Natural killer cell (primary cell): ENCODE measurements around the gene KCNQ2. TPM values are rescaled to one million over a fixed set of nuclear protein-coding genes. Genes with fewer than 3 reads are reported as not detected.

Experiments used
- ATAC-seq, 3 donors: fragments of 150-1000 bp in 2 of 3; fragments of 200-7000 bp in 1 of 3; cut with Tn5 transposase; 1 replicate in 1 of 3; 2 replicates in 2 of 3; pipeline ENCODE4 v1.10.0; 2021; ENCODE audit warnings: mild to moderate bottlenecking in 2 of 3, moderate library complexity in 2 of 3
- DNase-seq, 2 donors: peaks; one replicate each; pipeline versions ENCODE4 v3.0.0 to v3.0.0-alpha.2; 2013 to 2021; ENCODE audit warnings: mixed read lengths in 1 of 2
- H3K27ac ChIP-seq: one replicate; pipeline ENCODE4 v1.5.1; 2013; ENCODE audit warnings: mild to moderate bottlenecking, low read length
- H3K27me3 ChIP-seq: one replicate; pipeline ENCODE4 v1.6.1; 2013; ENCODE audit warnings: low read length; ENCODE audit not compliant: control insufficient read depth, insufficient read depth
- H3K36me3 ChIP-seq: one replicate; pipeline ENCODE4 v1.6.1; 2013; ENCODE audit warnings: low read length; ENCODE audit not compliant: control insufficient read depth, insufficient read depth
- H3K4me1 ChIP-seq: one replicate; pipeline ENCODE4 v1.6.1; 2013; ENCODE audit warnings: low read length; ENCODE audit not compliant: control insufficient read depth, insufficient read depth
- H3K4me3 ChIP-seq: one replicate; pipeline ENCODE4 v1.5.1; 2013; ENCODE audit warnings: low read length
- H3K9me3 ChIP-seq: one replicate; pipeline ENCODE4 v1.6.1; 2013; ENCODE audit warnings: low read length; ENCODE audit not compliant: control insufficient read depth, insufficient read depth
- H3K27ac Mint-ChIP-seq, 2 donors: one replicate each; pipeline ENCODE4 v1.8.0; 2022; ENCODE audit warnings: mild to moderate bottlenecking in 2 of 2, mixed read lengths in 2 of 2, moderate library complexity in 1 of 2
- H3K27me3 Mint-ChIP-seq, 2 donors: one replicate each; pipeline ENCODE4 v1.8.0; 2022; ENCODE audit warnings: low read depth in 2 of 2, mixed read lengths in 2 of 2
- H3K36me3 Mint-ChIP-seq: one replicate; pipeline ENCODE4 v1.8.0; 2022; ENCODE audit warnings: mixed read lengths
- H3K4me1 Mint-ChIP-seq, 2 donors: one replicate each; pipeline ENCODE4 v1.8.0; 2022; ENCODE audit warnings: mixed read lengths in 2 of 2
- H3K4me3 Mint-ChIP-seq: one replicate; pipeline ENCODE4 v1.8.0; 2022; ENCODE audit warnings: mild to moderate bottlenecking, moderate library complexity, mixed read lengths
- H3K9me3 Mint-ChIP-seq, 2 donors: one replicate each; pipeline ENCODE4 v1.8.0; 2022; ENCODE audit warnings: mixed read lengths in 2 of 2
- CTCF ChIP-seq: fragments of 200-600 bp; IDR thresholded peaks from one replicate; pipeline ENCODE4 v1.8.0; 2022; ENCODE audit warnings: antibody characterized with exemption
- WGBS: methylation state at CpG from one replicate; pipeline ENCODE4 v1.1.7; 2013; ENCODE audit warnings: missing lambda C conversion rate; ENCODE audit not compliant: insufficient coverage; 5-methylcytosine and 5-hydroxymethylcytosine counted together
- intact Hi-C: fragments of 100-400 bp; cut with micrococcal nuclease; formaldehyde crosslinking; loops from one replicate; pipeline ENCODE4 v1.14.2; 2022
- total RNA-seq, 4 donors: library from RNA; stranded (reverse); fragments of 120-200 nt in 1 of 4; gene quantifications; one replicate each; pipeline versions ENCODE4 v1.2.3 to v1.2.4, GENCODE V29; 2013 to 2022

Gene KCNQ2
- total RNA-seq, 3 donors from 2014 or later (not counting 1 experiment from before 2014, with no cell fraction given), result not detected

- Mint-ChIP-seq H3K4me3 (no peak overlapping the region), H3K27me3 (peaks cover 4 to 12% of the 10 kb centered on the region in 2 donors), H3K36me3 (no peaks in the 10 kb centered on the region), H3K27ac (no peak overlapping the region), H3K9me3 (no peaks in the 10 kb centered on the region), H3K4me1 (peaks cover 0 to 3% of the 10 kb centered on the region in 2 donors)
- Histone ChIP-seq H3K4me1 (no peaks in the 10 kb centered on the region), H3K4me3 (no peak overlapping the region), H3K9me3 (no peaks in the 10 kb centered on the region), H3K36me3 (no peaks in the 10 kb centered on the region), H3K27ac (no peak overlapping the region), H3K27me3 (peaks cover 19% of the 10 kb centered on the region)
- TF ChIP-seq CTCF, result no peak
- DNase-seq (no peak), ATAC-seq (no peak)
- intact Hi-C loops, result no loop called here
- 87% methylated on average over 22 of the region's 22 CpGs for WGBS
These were observed 3.3 kb downstream of the KCNQ2 start for GRCh38 chr20:63469019-63469712.

- no peak overlapping the region for H3K27ac Mint-ChIP-seq
- H3K4me1 Mint-ChIP-seq, result no peaks in the 10 kb centered on the region
- no peaks in the 10 kb centered on the region for H3K9me3 Mint-ChIP-seq
- Histone ChIP-seq H3K36me3 (no peaks in the 10 kb centered on the region), H3K27me3 (peaks cover 17% of the 10 kb centered on the region), H3K9me3 (no peaks in the 10 kb centered on the region), H3K4me3 (no peak overlapping the region), H3K4me1 (no peaks in the 10 kb centered on the region), H3K27ac (no peak overlapping the region)
- no peak for TF ChIP-seq CTCF
- peaks cover 0 to 12% of the 10 kb centered on the region in 2 donors for H3K27me3 Mint-ChIP-seq
- no peaks in the 10 kb centered on the region for H3K36me3 Mint-ChIP-seq
- intact Hi-C loops, result no loop called here
- DNase-seq (no peak), ATAC-seq (no peak)
- WGBS, result 82% methylated on average over 12 of the region's 12 CpGs
- no peak overlapping the region for H3K4me3 Mint-ChIP-seq
These were observed 4.0 kb downstream of the KCNQ2 start for GRCh38 chr20:63468421-63468820.

DNA sequence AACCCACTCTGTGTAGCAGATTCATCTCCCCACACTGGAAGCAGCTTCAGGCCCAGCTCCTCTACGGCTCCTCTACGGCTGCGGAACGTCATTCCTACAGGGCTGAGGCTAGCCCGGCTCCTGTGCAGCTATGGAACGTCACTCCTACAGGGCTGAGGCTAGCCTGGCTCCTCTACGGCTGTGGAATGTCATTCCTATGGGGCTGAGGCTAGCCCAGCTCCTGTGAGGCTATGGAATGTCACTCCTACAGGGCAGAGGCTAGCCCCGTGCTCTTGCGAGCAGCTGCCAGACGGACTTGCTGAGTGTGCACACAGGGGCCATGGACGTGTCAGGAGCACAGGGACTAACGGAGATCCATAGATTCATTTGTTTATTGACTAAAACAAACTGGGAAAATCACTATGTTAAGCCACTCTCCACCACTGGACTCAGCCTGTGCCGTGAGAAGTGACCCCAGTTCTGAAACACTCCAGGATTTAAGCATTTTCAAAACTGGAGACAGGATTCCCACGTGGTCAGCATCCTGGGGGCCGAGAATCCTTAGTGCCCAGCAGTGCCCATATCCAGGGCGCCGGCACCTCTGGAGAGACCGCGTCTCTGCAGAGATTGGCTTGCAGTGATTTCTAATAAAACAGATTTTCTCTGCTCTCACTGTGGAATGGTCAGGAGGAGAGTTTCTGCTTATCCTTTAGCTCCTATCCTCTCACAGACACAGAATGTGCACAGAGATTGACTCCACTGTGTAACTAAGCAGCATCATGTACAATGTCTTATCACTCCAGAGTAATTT lies 5.0 kb downstream of the KCNQ2 start:
- Mint-ChIP-seq H3K9me3 (no peaks in the 10 kb centered on the region), H3K27ac (no peak overlapping the region), H3K4me3 (no peak overlapping the region), H3K4me1 (no peaks in the 10 kb centered on the region), H3K36me3 (no peaks in the 10 kb centered on the region), H3K27me3 (peaks cover 0 to 19% of the 10 kb centered on the region in 2 donors)
- H3K4me1 ChIP-seq, result no peaks in the 10 kb centered on the region
- ATAC-seq (no peak), DNase-seq (no peak)
- 80% methylated on average over 19 of the region's 19 CpGs for WGBS
- no peak overlapping the region for H3K4me3 ChIP-seq
- no peak for TF ChIP-seq CTCF
- H3K27ac ChIP-seq, result no peak overlapping the region
- intact Hi-C loops, result no loop called here
- H3K27me3 ChIP-seq, result peaks cover 12% of the 10 kb centered on the region
- no peaks in the 10 kb centered on the region for H3K9me3 ChIP-seq
- no peaks in the 10 kb centered on the region for H3K36me3 ChIP-seq
